Liver (tissue), 9 donors: ENCODE data around the gene STX5. TPM values are rescaled to one million over a fixed set of nuclear protein-coding genes. Genes with fewer than 3 reads are reported as not detected.

Experiments
- DNase-seq: peaks from one replicate; pipeline ENCODE4 v3.0.0-alpha.2; 2017; ENCODE audit warnings: low spot score
- H3K27ac ChIP-seq, 2 donors: one replicate each; pipeline ENCODE4 v1.7.0; 2013; ENCODE audit warnings: inconsistent platforms in 2 of 2, low read length in 2 of 2, control low read depth in 1 of 2, low read depth in 1 of 2, mild to moderate bottlenecking in 1 of 2
- H3K27me3 ChIP-seq, 4 donors: one replicate each; pipeline versions ENCODE4 v1.6.1 to v1.7.0; 2013; ENCODE audit warnings: low read length in 3 of 4, inconsistent platforms in 1 of 4, mild to moderate bottlenecking in 1 of 4, moderate library complexity in 1 of 4; ENCODE audit not compliant: control insufficient read depth in 4 of 4, insufficient read depth in 4 of 4
- H3K36me3 ChIP-seq, 4 donors: one replicate each; pipeline versions ENCODE4 v1.6.1 to v1.7.0; 2013; ENCODE audit warnings: low read length in 3 of 4, mild to moderate bottlenecking in 3 of 4, low read depth in 1 of 4, moderate library complexity in 1 of 4; ENCODE audit not compliant: control insufficient read depth in 4 of 4, insufficient read depth in 3 of 4
- H3K4me1 ChIP-seq, 4 donors: one replicate each; pipeline versions ENCODE4 v1.6.1 to v1.7.0; 2013; ENCODE audit warnings: low read length in 3 of 4, mild to moderate bottlenecking in 3 of 4, moderate library complexity in 1 of 4; ENCODE audit not compliant: control insufficient read depth in 4 of 4, insufficient read depth in 4 of 4
- H3K4me3 ChIP-seq, 3 donors: one replicate each; pipeline versions ENCODE4 v1.6.1 to v1.7.0; 2013; ENCODE audit warnings: low read length in 3 of 3, control low read depth in 1 of 3, low read depth in 1 of 3, mild to moderate bottlenecking in 1 of 3
- H3K9ac ChIP-seq, 2 donors: one replicate each; pipeline ENCODE4 v1.7.0; 2013; ENCODE audit warnings: low read length in 2 of 2, mild to moderate bottlenecking in 2 of 2, moderate library complexity in 2 of 2, control low read depth in 1 of 2, low read depth in 1 of 2
- H3K9me3 ChIP-seq, 4 donors: one replicate each; pipeline versions ENCODE4 v1.6.1 to v1.7.0; 2013; ENCODE audit warnings: low read length in 3 of 4; ENCODE audit not compliant: control insufficient read depth in 4 of 4
- EGR1 ChIP-seq, 2 donors: IDR thresholded peaks; 2 replicates each; pipeline ENCODE4 v1.6.1; 2016 to 2018; ENCODE audit warnings: antibody characterized with exemption in 2 of 2, low read depth in 2 of 2
- FOXA1 ChIP-seq: IDR thresholded peaks from 2 replicates; pipeline ENCODE4 v1.6.1; 2016; ENCODE audit warnings: antibody characterized with exemption
- FOXA2 ChIP-seq: IDR thresholded peaks from 2 replicates; pipeline ENCODE4 v1.6.1; 2016; ENCODE audit warnings: antibody characterized with exemption
- GABPA ChIP-seq, 2 donors: IDR thresholded peaks in 1 of 2; conservative IDR thresholded peaks in 1 of 2; 2 replicates each; pipeline ENCODE4 v1.6.1; 2016; ENCODE audit warnings: antibody characterized with exemption in 2 of 2, mild to moderate bottlenecking in 1 of 2, moderate library complexity in 1 of 2
- HNF4A ChIP-seq, 2 donors: conservative IDR thresholded peaks; 2 replicates each; pipeline ENCODE4 v1.6.1; 2016; ENCODE audit warnings: antibody characterized with exemption in 2 of 2, mild to moderate bottlenecking in 2 of 2
- HNF4G ChIP-seq: IDR thresholded peaks from 2 replicates; pipeline ENCODE4 v1.6.1; 2016; ENCODE audit warnings: antibody characterized with exemption
- MAX ChIP-seq: IDR thresholded peaks from 2 replicates; pipeline ENCODE4 v1.6.1; 2016; ENCODE audit warnings: antibody characterized with exemption
- NR2F2 ChIP-seq: IDR thresholded peaks from 2 replicates; pipeline ENCODE4 v1.6.1; 2016; ENCODE audit warnings: antibody characterized with exemption
- RAD21 ChIP-seq, 2 donors: IDR thresholded peaks; 2 replicates each; pipeline ENCODE4 v1.6.1; 2016; ENCODE audit warnings: antibody characterized with exemption in 2 of 2, mild to moderate bottlenecking in 2 of 2
- REST ChIP-seq: IDR thresholded peaks from 2 replicates; pipeline ENCODE4 v1.6.1; 2016; ENCODE audit warnings: antibody characterized with exemption, mild to moderate bottlenecking
- SP1 ChIP-seq: IDR thresholded peaks from 2 replicates; pipeline ENCODE4 v1.6.1; 2018; ENCODE audit warnings: antibody characterized with exemption, mild to moderate bottlenecking
- YY1 ChIP-seq: IDR thresholded peaks from 2 replicates; pipeline ENCODE4 v1.6.1; 2016; ENCODE audit warnings: antibody characterized with exemption, mild to moderate bottlenecking
- WGBS: extraction: QIAGEN DNeasy Blood & Tissue Kit; methylation state at CpG from one replicate; pipeline ENCODE4 v1.1.7; 2013; 5-methylcytosine and 5-hydroxymethylcytosine counted together
- polyA plus RNA-seq, 2 donors: library from polyadenylated mRNA; stranded (reverse) in 1 of 2; unstranded in 1 of 2; fragments of 200-250 nt in 1 of 2; fragments of >200 nt in 1 of 2; fragmentation: Nextera tagmentation in 1 of 2; extraction: Ambion mirVana in 1 of 2; gene quantifications; one replicate each; pipeline versions ENCODE4 v1.2.1 to v1.2.3, GENCODE V29; 2013 to 2015
- total RNA-seq, 2 donors: library from RNA; depleted of rRNA; stranded (reverse); fragments of >200 nt; gene quantifications; one replicate each; pipeline ENCODE4 v1.2.3, GENCODE V29; 2014
- TF ChIP-seq, protein P1 (sequence below): IDR thresholded peaks from 2 replicates; pipeline ENCODE4 v1.6.1; 2016; ENCODE audit warnings: antibody characterized with exemption
- TF ChIP-seq, protein P2 (sequence below): fragments of 150-350 bp; IDR thresholded peaks from 2 replicates; pipeline ENCODE4 v1.5.1; 2017; ENCODE audit warnings: improper control_type of control experiment, low read depth, low read length; ENCODE audit not compliant: missing input control
- donor health status: healthy.
- donor health status: healthy.
- donor health status: healthy.
- donor health status: healthy.
- donor health status: healthy.

Gene STX5
- total and polyA plus RNA-seq, 4 donors, result 13.6 to 34.1 (median 26.1) TPM

DNA sequence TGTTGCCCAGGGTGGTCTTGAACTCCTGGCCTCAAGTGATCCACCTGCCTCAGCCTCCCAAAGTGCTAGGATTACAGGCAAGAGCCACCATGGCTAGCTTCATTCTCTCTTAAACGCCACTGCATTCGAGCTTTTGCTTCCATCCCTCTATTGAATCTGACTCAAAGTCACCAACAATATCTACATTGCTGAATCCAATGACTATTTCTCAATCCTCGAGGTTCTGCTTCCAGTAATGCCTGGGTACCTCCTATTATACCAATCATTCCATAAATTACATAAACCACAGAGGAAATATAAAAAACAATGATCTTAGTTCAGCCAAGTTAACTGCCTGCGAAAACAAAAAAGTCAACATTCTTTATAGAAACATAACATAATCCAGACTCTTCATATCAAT is 14.7 kb downstream of the STX5 start:
- TF ChIP-seq YY1 (no peak), SP1 (no peak), GABPA (IDR thresholded peaks at IDR 0.05 in 1 of 2, conservative IDR thresholded peaks at IDR 0.05 in 1 of 2) (no peak), RAD21 (IDR thresholded peaks at IDR 0.05) (no peak), REST (no peak), EGR1 (IDR thresholded peaks at IDR 0.05; ENCODE audit: low read depth in 2 of 2) (no peak), MAX (no peak), FOXA1 (no peak), NR2F2 (no peak), HNF4A (conservative IDR thresholded peaks at IDR 0.05) (no peak)
- TF ChIP-seq, protein P1, sequence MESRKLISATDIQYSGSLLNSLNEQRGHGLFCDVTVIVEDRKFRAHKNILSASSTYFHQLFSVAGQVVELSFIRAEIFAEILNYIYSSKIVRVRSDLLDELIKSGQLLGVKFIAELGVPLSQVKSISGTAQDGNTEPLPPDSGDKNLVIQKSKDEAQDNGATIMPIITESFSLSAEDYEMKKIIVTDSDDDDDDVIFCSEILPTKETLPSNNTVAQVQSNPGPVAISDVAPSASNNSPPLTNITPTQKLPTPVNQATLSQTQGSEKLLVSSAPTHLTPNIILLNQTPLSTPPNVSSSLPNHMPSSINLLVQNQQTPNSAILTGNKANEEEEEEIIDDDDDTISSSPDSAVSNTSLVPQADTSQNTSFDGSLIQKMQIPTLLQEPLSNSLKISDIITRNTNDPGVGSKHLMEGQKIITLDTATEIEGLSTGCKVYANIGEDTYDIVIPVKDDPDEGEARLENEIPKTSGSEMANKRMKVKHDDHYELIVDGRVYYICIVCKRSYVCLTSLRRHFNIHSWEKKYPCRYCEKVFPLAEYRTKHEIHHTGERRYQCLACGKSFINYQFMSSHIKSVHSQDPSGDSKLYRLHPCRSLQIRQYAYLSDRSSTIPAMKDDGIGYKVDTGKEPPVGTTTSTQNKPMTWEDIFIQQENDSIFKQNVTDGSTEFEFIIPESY, result no peak
- TF ChIP-seq, protein P2, sequence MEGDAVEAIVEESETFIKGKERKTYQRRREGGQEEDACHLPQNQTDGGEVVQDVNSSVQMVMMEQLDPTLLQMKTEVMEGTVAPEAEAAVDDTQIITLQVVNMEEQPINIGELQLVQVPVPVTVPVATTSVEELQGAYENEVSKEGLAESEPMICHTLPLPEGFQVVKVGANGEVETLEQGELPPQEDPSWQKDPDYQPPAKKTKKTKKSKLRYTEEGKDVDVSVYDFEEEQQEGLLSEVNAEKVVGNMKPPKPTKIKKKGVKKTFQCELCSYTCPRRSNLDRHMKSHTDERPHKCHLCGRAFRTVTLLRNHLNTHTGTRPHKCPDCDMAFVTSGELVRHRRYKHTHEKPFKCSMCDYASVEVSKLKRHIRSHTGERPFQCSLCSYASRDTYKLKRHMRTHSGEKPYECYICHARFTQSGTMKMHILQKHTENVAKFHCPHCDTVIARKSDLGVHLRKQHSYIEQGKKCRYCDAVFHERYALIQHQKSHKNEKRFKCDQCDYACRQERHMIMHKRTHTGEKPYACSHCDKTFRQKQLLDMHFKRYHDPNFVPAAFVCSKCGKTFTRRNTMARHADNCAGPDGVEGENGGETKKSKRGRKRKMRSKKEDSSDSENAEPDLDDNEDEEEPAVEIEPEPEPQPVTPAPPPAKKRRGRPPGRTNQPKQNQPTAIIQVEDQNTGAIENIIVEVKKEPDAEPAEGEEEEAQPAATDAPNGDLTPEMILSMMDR, result no peak
- Histone ChIP-seq H3K36me3 (peaks cover 20 to 44% (median 27%) of the 10 kb centered on the region in 4 donors), H3K9me3 (no peaks in the 10 kb centered on the region), H3K9ac (no peak overlapping the region), H3K27me3 (no peaks in the 10 kb centered on the region), H3K4me1 (no peaks in the 10 kb centered on the region), H3K4me3 (no peak overlapping the region), H3K27ac (no peak overlapping the region)
- WGBS, result 93% methylated on average over 4 of the region's 4 CpGs
- no peak for DNase-seq

DNA sequence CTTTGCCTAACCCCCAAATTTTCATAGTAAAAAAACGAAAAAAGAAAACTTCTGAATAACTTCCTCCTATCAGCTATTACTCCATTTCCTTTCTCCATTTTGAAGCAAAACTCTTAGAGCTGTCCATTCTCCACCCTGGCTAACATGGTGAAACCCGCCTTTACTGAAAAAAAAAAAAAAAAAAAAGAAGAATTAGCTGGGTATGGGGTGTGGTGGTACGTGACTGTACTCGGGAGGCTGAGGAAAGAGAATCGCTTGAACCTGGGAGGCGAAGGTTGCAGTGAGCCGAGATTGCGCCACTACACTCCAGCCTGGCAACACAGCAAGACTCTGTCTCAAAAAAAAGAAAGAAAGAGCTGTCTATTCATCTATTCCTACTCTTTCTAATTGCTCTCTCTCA is 15.3 kb downstream of the STX5 start:
- DNase-seq, result no peak
- TF ChIP-seq FOXA2 (no peak), NR2F2 (no peak), RAD21 (IDR thresholded peaks at IDR 0.05) (no peak), FOXA1 (no peak), MAX (no peak), HNF4A (conservative IDR thresholded peaks at IDR 0.05) (no peak), REST (no peak), HNF4G (no peak)
- TF ChIP-seq, protein P1, result no peak
- H3K9ac ChIP-seq, result no peak overlapping the region
- H3K36me3 ChIP-seq, result peaks cover 18 to 41% (median 23%) of the 10 kb centered on the region in 4 donors
- H3K4me1 ChIP-seq, result no peaks in the 10 kb centered on the region
- no peak overlapping the region for H3K27ac ChIP-seq
- no peaks in the 10 kb centered on the region for H3K27me3 ChIP-seq
- H3K4me3 ChIP-seq, result no peak overlapping the region
- WGBS, result 82% methylated on average over 8 of the region's 8 CpGs
- no peaks in the 10 kb centered on the region for H3K9me3 ChIP-seq
